Activated effector memory CD4-positive, alpha-beta T cell treated with anti-CD3 and anti-CD28 coated beads, Interleukin-2, amount 50 U/mL, for 16 hours (primary cell): Measurements from ENCODE around the gene MRPL44.
A peak's percentile ranks its signal among the peaks of the same experiment; 100 is the strongest.

Experiments used
- DNase-seq: peaks from one replicate; pipeline ENCODE4 v3.0.0-alpha.2; 2020

Gene MRPL44

DNA sequence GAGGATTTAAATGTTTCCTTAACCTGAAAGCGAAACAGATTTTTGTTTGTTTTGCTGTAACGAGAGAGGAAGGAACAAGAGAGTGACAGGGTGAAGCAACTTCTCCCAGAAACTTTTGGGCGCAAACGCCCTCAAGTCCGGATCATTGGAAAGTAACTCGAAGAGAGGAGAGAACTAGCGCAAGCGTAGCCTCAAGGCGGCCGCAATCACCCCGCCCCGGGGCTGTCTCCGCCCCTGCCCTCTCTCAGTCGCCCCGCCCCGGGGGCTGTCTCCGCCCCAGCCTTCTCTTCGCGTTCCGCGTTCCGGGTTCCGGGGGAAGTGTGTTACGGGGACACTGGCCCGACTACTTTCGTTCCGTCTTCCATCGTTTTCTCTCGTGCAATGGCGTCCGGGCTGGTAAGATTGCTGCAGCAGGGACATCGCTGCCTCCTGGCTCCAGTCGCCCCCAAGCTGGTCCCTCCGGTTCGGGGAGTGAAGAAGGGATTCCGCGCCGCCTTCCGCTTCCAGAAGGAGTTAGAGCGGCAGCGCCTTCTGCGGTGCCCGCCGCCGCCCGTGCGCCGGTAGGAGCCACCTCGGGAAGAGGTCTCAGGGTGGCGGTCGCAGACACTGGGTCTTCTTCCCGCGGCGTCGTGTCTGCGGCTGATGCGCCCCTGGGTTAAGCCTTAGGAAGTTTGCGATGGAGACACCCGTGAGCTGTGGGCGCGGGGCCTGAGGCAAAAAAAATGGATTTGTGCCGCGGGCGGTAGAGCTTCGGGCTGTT, at the start of gene MRPL44:
TSS of gene MRPL44 (plus strand) at position 372 of the 760 bp plus-strand sequence. CDS start at position 382, 10 bp downstream.
- DNase-seq = peak; percentile 99

DNA sequence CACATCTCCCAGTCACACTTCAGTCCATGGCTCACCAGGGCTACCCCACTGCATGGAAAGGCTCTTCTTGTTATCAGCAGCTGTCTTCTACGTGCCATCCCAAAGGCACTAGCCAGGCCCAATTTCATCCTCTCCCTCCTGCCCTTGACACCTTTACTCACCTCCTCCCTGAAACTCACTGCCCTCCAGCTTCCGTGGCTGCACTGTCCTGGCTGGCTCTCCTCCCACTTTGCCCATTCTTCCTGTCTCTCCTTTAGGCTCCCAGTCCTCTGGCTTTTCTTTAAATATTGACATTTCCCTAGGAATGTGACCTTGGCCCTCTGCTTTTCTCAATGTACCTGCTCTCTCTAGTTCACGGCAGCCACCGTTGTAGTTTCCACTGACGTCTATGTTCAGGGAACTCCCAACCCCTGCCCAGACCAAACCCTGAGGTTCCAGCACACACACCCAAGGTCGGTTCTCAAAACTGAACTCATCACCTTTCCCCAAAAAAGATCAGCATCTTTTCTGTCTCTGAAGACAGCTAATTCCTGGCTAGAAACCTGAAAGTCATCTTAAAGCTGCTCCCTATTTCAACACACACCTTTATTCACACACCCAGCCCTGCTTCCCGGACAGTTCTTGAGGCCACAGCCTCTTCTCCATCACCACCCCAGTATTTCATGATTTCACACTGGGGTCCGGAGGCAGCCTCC, 48.8 kb upstream of the MRPL44 start:
- no peak for DNase-seq

DNA sequence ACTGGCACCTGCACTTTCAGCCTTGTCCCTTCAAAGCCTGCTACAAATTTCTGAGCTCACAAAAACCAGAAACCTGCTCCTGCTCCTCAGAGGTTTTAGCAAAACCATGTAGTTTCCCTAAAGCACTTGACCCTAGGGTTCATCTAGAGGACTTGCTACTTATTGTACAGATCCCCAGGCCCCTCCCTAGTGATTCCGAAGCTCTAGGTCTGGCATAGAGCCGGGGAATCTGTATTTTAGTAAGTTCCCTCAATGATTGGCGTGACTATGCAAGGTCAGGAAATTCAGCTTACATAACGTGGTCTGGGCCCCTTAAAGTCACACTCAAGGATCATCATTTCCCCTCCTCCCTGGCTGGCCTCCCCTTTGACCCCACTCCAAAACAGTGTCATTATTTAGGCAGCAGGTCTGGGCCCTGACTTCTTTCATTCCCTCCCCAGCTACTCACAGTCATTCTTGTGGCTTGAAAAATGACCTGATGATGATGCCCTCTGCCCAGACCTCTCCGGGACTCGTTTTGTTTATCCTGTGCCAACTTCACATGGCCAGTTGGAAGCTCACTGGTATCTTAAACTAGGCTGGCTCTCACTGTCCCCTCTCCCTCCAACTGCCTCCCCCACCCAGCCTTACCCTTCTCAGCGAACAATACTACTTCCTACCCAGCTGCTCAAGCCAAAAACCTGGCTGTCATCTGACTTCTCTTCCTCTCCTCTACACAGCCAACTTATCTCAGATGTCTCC, 48.1 kb upstream of the MRPL44 start:
- DNase-seq = no peak

DNA sequence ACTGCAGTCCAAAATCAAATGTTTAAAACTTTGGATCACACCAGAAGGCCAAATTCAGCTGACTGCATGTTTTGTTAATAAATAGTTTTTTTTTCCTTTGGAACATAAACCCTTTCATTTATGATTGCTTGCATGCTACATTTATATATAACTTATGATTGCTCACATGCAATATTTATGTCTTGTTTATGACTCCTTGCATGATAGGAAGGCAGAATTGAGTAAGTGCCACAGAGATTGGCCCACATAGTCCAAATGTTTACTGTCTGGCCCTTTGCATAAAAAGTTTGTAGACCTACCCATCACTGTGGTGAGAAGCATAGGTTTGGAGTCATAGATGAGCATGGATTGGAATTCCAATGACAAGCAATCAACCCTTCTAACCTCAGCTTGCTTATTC, 42.9 kb upstream of the MRPL44 start:
- no peak for DNase-seq

DNA sequence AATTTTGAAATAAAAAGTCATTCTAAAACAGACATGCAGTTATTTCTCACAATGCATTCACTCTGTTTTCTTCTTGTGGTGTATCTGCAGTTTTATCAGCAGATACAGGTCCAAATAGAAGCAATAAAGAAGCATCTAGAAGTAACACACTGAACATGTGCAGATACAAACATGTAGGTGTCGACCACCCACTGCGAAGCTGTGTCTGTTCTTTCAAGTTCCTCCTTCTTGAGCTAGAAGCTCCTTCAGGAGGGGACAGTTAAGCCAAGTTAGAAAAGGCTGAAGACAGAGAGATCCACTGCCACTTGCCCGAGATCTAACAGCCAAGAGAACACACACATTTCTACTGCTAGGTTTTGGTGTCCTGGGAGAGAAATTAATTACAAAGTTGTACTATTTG, 42.2 kb upstream of the MRPL44 start:
- no peak for DNase-seq

DNA sequence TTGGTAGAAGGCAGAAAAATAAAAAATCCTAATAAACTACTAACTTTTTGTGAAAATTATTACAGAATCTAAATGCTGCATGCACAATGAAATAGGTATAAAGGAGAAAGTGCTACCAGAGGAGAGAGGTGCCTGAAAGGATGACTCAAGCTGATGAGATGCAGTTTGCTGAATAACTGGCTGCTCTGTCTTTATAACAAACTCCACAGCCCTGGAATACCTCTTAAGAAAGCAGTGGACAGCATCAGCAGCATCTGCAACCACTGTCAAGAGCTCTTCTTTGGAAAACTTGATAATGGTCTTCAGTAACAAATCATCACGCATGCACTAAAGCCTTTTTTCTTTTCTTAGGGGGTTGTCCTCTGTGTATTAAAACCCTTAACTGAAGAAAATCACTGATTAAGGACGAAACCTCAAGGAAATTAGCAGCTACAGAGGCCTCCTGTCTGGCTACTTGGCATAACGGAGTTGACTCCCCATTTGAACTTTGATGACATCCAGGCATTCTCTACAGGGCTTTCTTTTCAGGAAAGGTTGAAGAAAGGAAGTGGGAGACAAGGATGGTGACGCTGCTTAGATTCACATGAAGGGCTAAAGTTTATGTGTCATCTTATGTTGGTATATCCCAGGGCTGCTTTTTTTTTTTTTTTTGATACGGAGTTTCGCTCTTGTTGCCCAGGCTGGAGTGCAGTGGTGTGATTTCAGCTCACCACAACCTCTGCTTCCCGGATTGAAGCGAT, 40.9 kb upstream of the MRPL44 start:
- no peak for DNase-seq

DNA sequence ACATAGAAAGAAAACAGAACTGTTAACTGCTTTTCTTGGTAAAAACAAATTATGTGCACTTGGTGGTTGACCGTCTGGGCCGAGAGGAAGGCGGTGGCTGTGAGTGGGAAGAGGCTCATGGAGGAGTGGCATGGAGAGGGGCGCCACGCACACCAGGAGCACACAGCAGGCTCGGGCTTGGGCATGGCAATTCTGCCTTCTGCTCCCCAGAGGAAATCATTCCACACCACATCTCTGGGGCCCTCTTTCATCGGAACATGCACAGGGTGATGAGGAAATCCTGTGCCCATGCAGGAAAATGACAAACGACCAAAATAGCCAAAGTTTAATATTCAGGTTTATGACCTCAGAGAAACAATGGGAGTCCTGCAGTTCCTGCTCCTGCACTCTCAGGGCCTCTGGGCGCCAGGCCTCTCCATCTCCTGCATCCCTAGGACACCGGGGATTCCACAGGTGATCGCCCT, 38.6 kb upstream of the MRPL44 start:
- DNase-seq = no peak

DNA sequence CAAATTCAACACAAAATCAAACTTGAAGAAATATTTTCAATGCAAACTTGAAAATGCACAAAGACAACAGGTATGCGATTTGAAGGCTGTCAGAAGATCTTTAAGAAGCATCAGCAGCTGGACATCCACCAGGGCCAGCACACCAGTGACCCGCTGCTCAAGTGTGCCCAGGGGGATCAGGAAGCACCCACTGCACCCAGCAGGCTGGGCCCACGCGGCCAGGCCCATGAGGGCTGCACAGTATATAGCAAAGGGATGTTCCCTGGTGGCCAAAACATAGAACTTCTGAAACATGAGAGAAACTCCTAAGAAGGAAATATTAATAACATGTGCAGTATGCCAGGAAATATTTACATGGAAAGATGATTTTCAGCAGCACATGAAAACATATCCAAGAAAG, 37.2 kb upstream of the MRPL44 start:
- no peak for DNase-seq

DNA sequence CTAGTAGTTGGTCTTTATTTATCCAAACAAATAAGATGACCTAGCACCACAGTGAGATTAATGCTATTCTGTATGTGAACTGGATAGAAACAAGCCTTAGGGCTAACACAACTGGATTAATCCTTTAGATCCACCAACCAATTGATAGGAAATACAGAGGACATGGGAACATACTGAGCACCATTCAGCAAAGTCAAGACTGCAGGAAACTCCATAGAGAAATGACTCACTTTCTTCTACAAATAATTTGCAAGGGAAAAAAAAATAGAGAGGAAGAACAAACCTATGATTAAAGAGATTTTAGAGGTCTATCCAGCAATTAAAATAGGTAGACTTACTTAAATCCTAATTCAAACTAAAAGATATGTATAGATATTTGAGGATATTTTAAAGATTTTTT, 36.1 kb upstream of the MRPL44 start:
- no peak for DNase-seq

DNA sequence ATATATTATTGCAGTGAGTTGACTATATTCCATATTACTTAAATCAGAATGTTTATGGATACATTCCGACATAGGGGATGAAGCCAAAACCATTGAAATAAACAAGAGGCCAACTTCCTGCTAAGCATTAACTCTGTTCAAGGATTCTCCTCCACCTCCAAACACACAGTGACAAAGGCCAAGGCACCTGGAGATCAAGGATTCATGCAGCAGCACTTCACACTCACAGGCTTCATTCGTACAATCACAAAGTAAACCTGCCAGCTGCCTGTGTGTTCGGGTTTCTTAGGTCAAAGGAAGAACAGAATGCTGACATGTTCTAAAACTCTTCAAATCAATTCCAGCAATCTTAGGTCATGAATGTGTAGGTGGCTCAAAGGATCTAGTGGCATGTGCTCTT, 35.0 kb upstream of the MRPL44 start:
- DNase-seq = no peak

DNA sequence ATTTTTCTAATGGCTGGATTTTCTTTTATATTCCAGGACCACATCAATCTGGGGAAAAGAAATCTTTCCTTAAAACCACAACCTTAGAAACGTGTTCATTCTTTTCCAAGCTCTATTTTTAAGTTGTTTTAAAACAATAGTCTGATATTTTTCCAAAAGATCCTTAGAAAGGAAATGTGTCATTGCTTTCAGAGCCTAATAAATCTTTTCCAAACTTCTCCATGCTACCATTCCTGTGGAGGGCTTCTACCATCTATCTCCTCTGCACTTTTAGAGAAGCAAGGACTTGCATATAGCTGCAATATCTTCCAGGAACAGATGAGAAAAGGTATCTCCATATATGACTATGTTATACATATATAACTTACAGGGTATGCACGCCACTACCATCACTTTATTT, 33.3 kb upstream of the MRPL44 start:
- DNase-seq = no peak

DNA sequence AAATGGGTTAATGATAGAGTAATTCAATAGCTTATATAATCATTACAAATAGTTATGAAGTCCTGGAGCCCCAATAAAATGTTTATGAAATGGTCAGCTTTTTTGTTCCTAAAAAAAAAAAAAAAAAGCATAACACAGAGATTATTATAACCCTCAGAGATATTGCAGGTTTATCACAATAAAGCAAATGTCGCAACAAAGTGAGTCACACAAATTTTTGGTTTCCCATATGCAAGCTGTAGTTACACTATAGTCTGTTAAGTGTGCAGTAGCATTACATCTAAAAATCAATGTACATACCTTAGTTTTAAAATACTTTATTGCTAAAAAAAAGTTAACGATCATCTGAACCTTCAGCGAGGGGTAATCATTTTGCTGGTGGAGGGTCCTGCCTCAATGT, 32.2 kb upstream of the MRPL44 start:
- no peak for DNase-seq

DNA sequence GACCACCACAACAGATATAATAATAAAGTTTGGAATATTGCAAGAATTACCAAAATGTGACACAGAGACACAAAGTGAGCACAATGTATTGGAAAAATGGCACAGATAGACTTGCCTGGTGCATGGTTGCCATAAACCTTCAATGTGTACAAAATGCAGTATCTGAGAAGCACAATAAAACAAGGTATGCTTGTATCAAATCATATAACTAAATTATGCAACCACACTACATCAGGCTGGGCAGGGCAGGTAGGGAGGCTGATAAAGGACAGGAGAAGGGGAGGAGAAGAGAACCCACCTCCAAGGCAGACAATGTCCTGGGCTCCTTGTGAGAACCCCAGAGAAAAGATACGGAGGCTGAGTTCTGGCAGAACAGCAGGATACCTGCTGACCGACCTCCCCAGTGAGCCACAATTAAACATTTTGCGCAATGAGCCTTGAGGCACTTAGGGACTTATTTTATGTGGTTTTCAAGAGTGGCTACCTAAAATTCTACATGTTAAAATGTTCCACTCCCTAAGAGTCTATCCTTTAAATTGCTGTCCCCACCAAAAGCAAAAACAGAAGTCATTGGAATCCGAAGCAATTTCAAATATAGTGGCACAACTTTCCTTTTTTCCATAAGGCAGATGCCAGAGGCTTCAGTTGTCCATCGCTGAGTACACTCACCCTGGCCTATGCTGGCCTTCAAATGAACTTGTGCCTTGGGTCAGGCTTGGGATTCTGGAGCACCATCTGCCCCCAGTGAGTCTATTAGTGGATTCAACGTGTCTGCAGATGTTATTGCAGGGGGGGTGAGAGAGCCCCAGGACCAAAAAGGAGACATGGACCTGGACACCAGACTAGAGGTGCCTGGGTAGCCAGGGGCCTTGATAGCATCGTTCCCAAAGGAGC, 28.9 kb upstream of the MRPL44 start:
- no peak for DNase-seq

DNA sequence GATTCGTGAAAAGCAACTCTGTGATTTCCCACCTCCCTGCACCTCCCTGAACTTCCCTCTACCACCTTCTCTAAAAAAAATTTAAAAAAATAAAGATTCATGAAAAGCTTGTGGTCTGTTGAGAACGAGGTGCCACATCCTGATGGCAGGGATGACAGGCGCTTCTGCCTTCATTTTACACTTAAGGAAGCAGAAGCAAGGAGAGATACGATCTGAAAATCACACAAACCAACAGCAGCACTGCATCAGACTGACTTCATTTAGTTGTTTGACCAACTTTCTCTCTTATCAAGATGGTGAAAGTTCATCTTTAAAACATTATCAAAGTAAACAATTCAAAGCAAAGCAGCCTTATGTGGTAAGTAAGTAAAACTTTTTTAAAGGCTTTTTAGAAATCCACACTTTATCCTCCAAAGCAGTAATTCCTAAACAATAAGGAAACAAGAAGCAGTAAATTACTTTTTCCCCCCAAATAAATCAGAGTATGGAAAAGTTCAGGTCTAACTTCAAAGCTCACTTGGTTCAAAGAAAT, 27.6 kb upstream of the MRPL44 start:
- no peak for DNase-seq

DNA sequence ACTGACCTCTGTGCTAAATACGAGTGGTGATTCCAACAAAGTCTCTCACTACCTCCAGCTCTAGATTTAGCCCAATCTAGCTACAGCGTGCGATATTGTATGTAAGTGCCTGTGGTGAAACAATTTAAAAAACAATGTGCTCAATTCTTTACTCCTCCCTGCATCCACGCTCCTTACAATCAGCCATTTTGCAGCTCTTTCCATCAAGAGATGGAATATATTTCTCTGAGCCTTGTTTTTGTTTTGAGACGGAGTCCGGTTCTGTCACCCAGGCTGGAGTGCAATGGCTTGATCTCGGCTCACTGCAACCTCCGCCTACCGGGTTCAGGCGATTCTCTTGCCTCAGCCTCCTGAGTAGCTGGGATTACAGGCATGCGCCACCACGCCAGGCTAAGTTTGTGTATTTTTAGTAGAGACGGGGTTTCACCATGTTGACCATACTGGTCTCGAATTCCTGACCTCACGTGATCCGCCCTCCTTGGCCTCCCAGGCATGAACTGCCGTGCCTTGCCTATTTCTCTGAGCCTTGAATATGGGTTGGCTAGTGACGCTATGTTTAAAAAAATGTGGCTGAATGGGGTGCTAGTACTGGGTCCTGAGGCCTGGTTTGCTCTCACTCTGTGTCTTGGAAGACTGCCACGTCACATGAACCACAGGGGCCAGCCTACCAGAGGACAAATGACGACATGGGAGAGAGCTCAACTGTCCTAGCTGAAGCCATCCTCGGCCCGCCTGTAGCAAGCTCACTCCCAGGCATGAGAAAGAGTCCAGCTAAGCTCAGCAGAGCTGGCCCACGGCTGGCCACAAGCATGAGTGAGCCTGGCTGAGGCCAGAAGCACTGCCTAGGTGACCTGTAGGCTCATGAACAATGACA, 26.9 kb upstream of the MRPL44 start:
- no peak for DNase-seq

DNA sequence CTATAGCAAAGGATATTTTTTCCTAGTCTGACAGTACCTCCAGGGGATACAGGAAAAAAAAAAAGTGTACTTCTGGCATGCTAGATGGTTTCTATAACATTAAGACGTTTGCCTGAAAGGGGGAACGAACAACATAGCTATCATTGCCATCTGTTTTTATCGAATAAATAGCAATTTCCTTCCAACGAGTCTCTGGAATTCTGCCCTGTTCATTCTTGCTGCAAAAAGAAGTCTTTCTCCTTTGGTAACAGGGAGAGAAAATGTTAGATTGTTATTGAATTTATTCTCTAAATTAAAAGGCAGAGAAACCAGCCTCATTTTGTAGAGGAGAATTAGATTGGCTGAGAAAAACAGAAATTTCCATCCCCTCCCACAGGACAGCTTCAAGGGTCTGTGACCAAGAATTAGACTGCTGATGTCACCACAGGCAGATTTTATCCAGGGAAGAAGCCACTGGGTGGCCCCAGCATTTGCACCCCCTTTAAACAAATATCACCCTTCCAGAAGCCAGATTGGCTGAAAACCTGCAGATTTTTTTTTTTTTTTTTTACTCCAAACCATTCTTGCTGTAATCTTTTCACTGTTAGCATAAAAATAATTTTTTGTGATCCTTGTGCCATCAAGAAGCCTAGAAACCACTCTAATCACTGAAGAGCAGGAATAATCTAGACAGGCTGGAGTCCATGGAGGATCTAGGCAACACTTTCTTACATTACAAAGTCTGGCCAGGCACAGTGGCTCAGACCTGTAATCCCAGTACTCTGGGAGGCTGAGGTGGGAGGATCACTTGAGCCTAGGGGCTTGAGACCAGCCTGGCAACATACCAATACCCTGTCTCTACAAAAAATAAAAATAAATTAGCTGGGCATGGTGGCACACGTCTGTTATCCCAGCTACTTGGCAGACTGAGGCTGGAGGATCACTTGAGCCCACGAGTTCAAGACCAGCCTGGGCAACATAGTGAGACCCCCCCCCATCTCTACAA, 24.2 kb upstream of the MRPL44 start:
- DNase-seq = no peak

DNA sequence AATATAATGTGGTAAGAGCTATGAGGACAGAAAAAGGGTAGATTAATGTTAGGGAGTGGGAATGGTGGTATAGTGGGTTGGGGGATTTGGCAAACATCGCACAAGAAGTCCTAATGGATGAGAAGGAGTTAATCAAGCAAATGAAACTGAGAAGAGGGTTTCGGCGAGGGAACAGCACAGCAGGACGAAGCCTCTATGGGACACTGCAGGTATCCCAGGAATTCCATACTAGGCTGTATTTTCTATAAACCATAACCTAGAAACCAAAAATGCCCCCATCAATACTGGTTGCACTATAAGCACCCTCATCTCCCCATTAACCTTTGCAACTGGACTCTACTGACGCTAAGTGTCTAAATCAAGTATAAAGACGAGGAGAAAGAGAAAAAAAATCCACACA, 22.4 kb upstream of the MRPL44 start:
- DNase-seq = no peak

DNA sequence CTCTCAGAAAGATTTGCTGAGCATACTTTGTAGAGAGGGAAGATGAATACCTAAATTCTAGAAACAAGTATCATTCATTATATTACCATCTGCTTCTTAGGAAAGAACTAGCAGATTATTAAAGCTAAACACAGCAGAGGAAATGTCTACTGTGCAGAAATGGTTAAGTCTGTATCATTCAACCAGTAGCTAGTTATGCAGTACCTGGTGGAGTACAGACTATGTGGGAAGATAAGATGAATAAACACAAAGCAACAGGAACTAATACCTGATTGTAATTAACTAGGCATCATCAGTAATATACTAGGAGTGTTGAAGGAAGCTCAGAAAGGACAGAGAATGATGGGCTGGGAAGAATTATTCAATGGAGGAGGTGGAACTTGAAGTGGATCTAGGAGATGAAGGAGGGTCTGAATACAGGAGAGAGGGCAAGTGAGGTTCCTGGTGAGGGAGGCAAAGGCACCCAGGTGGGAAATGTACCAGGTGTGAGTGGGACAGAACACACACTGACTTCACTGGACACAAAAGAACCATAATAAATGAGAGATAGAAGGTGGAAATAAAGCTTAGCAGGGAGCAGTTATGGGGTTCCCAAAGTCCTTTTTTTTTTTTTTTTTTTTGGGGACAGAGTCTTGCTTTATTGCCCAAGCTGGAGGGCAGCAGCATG, 21.7 kb upstream of the MRPL44 start:
- DNase-seq = no peak

DNA sequence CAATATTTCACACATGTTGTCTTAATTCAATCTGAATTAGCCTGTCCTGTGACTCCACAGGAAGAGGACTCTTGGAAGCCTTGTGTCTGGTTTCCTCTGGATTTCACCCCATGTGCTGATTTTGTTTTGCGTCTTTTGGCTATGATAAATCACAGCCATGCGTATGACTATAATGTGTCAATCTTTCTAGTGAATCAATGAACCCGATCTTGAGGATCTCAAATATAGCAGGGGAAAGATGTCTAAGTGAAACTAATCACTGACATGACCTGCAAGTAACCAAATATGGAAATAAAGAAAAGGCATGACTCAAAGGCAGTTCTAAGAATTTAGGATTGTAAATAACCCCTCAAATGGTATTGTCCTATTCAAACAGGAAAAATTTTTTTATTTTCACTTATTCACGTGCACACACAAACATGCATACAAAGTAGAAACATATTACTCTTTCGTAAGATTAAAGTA, 20.4 kb upstream of the MRPL44 start:
- no peak for DNase-seq
